GM12891 (cell line): Measurements from ENCODE around the gene SMIM38.

Experiments used
- PAX5 ChIP-seq: IDR thresholded peaks from 2 replicates; pipeline ENCODE4 v1.6.1; 2011; ENCODE audit warnings: low read length, moderate library complexity, mild to moderate bottlenecking; ENCODE audit not compliant: insufficient read depth, severe bottlenecking
- POLR2A ChIP-seq: IDR thresholded peaks from 2 replicates; pipeline ENCODE4 v1.6.1; 2011; ENCODE audit warnings: low read depth, low read length, control low read depth
- POLR2AphosphoS5 ChIP-seq: IDR thresholded peaks from 2 replicates; pipeline ENCODE4 v1.6.1; 2011; ENCODE audit warnings: low read depth, low read length, control low read depth
- POU2F2 ChIP-seq: IDR thresholded peaks from 2 replicates; pipeline ENCODE4 v1.6.1; 2011; ENCODE audit warnings: low read depth, mild to moderate bottlenecking, control low read depth, low read length, moderate library complexity
- SPI1 ChIP-seq: IDR thresholded peaks from 2 replicates; pipeline ENCODE4 v1.6.1; 2011; ENCODE audit warnings: low read depth, low read length, control low read depth
- TAF1 ChIP-seq: IDR thresholded peaks from 2 replicates; pipeline ENCODE4 v1.6.1; 2011; ENCODE audit warnings: low read depth, low read length, control low read depth

DNA sequence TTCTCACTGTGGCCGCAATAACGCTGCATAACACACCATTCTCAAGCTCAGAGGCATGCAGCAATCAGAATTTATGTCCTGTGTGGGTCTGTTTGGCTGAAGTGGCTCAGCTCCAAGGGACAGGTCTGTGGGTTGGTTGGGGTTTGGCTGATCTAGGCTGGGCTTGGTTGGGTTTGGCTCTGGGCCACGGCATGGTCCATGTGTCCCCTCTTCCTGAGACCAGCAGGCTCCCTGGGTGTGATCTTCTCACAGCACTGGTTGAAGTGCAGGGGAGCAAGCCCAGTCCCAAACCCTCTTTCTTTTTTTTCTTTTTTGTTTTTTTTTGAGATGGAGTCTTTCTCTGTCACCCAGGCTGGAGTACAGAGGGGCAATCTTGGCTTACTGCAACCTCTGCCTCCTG is 25.0 kb downstream of the SMIM38 start:
- TF ChIP-seq POLR2AphosphoS5 = no peak
- TF ChIP-seq POLR2A = no peak
- no peak for TF ChIP-seq TAF1
- TF ChIP-seq SPI1 = no peak
- no peak for TF ChIP-seq POU2F2
- no peak for TF ChIP-seq PAX5
